ENCODE measurements around the gene POU2F3. TPM values are rescaled to one million over a fixed set of nuclear protein-coding genes. Genes with fewer than 3 reads are reported as not detected.
A peak's percentile ranks its signal among the peaks of the same experiment; 100 is the strongest.

Gene POU2F3
- total and polyA plus RNA-seq, 2 of the 13 experiments (the other 11 are each of a cell fraction or from before 2014, with no cell fraction given), result not detected

- Histone ChIP-seq H3K9me3 (ENCODE audit: low read length) (no peaks in the 10 kb centered on the region), H3K4me2 (ENCODE audit: low read depth, low read length) (peak overlapping the region; percentile 70; the same call in 1 of the 2 replicates), H3K4me1 (ENCODE audit: insufficient read depth, low read length) (peaks cover 23% of the 10 kb centered on the region), H3K27ac (ENCODE audit: extremely low read length, insufficient read depth, low read length) (no peak overlapping the region), H3K36me3 (replicated peaks in 1 of 2; ENCODE audit: control insufficient read depth in 1 of 2, insufficient read depth in 2 of 2, low read length in 2 of 2) (peaks cover 0 to 2% of the 10 kb centered on the region in 2 experiments; a peak in 2 of 5 replicates), H3K9ac (ENCODE audit: insufficient read depth, low read depth, low read length) (no peak overlapping the region), H4K20me1 (ENCODE audit: insufficient read depth, low read length) (no peaks in the 10 kb centered on the region), H2AFZ (ENCODE audit: low read length) (no peak overlapping the region), H3K27me3 (ENCODE audit: control insufficient read depth in 1 of 2, insufficient read depth in 2 of 2, low read length in 2 of 2) (peaks cover 0 to 22% of the 10 kb centered on the region in 2 experiments; a peak in 3 of 5 replicates), H3K79me2 (ENCODE audit: insufficient read depth, low read length) (no peaks in the 10 kb centered on the region), H3K4me3 (replicated peaks in 1 of 3; ENCODE audit: insufficient read depth in 1 of 3, low read depth in 2 of 3, low read length in 3 of 3) (no peak overlapping the region)
- DNase-seq (ENCODE audit: low spot score) (no peak), FAIRE-seq (no peak), ATAC-seq (no peak)
- in situ Hi-C loops (cut with HindIII; ENCODE audit: extremely low pct_ligation_motif_present, low pct_unique_long_range_greater_than_20kb) (no loop called here), intact Hi-C loops (cut with micrococcal nuclease; ENCODE audit: unreplicated experiment) (no loop called here)
- no TSS peak for BruUV-seq (replicated peaks)
- ChIA-PET POLR2A (interaction anchor here (1.3 kb wide), 1 partner anchor 28 kb away, joined by 5 read pairs; no protein-coding TSS in a partner anchor), CTCF (ENCODE audit: low intra/inter-chr PET ratio, low total read pairs) (no interaction called here)
- WGBS (ENCODE audit: low lambda C conversion rate), result 73% methylated on average over 4 of the region's 4 CpGs
- TF ChIP-seq ZMAT3 (CRISPR knock-in tag; conservative IDR thresholded peaks at IDR 0.05) (no peak), RAD51 (IDR thresholded peaks at IDR 0.05; ENCODE audit: borderline replicate concordance) (peak; percentile 11; the same call in 1 of the 2 replicates)
Observed at GRCh38 chr11:120326845-120327281, 86.9 kb downstream of the POU2F3 start.

GRCh38 chr11:120327311-120327710 is 87.4 kb downstream of the POU2F3 start:
- WGBS (ENCODE audit: low lambda C conversion rate), result 92% methylated on average over 4 of the region's 4 CpGs
- no peak for ATAC-seq
- H4K20me1 ChIP-seq (ENCODE audit: insufficient read depth, low read length), result no peaks in the 10 kb centered on the region
- CTCF ChIA-PET (ENCODE audit: low intra/inter-chr PET ratio, low total read pairs), result no interaction called here
- H3K9ac ChIP-seq (ENCODE audit: insufficient read depth, low read depth, low read length), result no peak overlapping the region
- no peaks in the 10 kb centered on the region for H3K9me3 ChIP-seq (ENCODE audit: low read length)
- H3K36me3 ChIP-seq (replicated peaks in 1 of 2; ENCODE audit: control insufficient read depth in 1 of 2, insufficient read depth in 2 of 2, low read length in 2 of 2), result peaks cover 0 to 2% of the 10 kb centered on the region in 2 experiments; a peak in 2 of 5 replicates
- BruUV-seq (replicated peaks), result no TSS peak
- H3K27ac ChIP-seq (ENCODE audit: extremely low read length, insufficient read depth, low read length), result no peak overlapping the region
- in situ Hi-C loops (cut with HindIII; ENCODE audit: extremely low pct_ligation_motif_present, low pct_unique_long_range_greater_than_20kb) (no loop called here), intact Hi-C loops (cut with micrococcal nuclease; ENCODE audit: unreplicated experiment) (no loop called here)
- H3K79me2 ChIP-seq (ENCODE audit: insufficient read depth, low read length), result no peaks in the 10 kb centered on the region
- H3K4me2 ChIP-seq (ENCODE audit: low read depth, low read length), result no peak overlapping the region
- no peak for TF ChIP-seq ZHX2 (IDR thresholded peaks at IDR 0.05; ENCODE audit: low read depth)
- TF ChIP-seq ZHX2 (CRISPR knock-in tag; IDR thresholded peaks at IDR 0.05; ENCODE audit: borderline replicate concordance), result no peak
- TF ChIP-seq EEA1 (CRISPR knock-in tag; IDR thresholded peaks at IDR 0.05; ENCODE audit: borderline replicate concordance), result no peak
- H3K27me3 ChIP-seq (ENCODE audit: control insufficient read depth in 1 of 2, insufficient read depth in 2 of 2, low read length in 2 of 2), result peaks cover 0 to 20% of the 10 kb centered on the region in 2 experiments; a peak in 3 of 5 replicates
- FAIRE-seq, result no peak
- DNase-seq (ENCODE audit: low spot score), result no peak
- H3K4me1 ChIP-seq (ENCODE audit: insufficient read depth, low read length), result peaks cover 23% of the 10 kb centered on the region
- POLR2A ChIA-PET, result no interaction called here
- no peak overlapping the region for H2AFZ ChIP-seq (ENCODE audit: low read length)
- H3K4me3 ChIP-seq (replicated peaks in 1 of 3; ENCODE audit: insufficient read depth in 1 of 3, low read depth in 2 of 3, low read length in 3 of 3), result no peak overlapping the region
